K562 (cell line): Measurements from ENCODE around the gene CMTR1. TPM values are rescaled to one million over a fixed set of nuclear protein-coding genes. Genes with fewer than 3 reads are reported as not detected.

Experiments used
- ARID3B ChIP-seq: fragments of 250-450 bp; sonication (Bioruptor Pico); IDR thresholded peaks from 2 replicates; pipeline ENCODE4 v1.4.0; 2020; ENCODE audit warnings: borderline replicate concordance
- BHLHE40 ChIP-seq: IDR thresholded peaks from 2 replicates; pipeline ENCODE4 v1.6.1; 2011; ENCODE audit warnings: low read length, improper control_type of control experiment
- CBFA2T3 ChIP-seq: fragments of 450-650 bp; IDR thresholded peaks from 2 replicates; pipeline ENCODE4 v1.6.1; 2017
- CCNT2 ChIP-seq: IDR thresholded peaks from 2 replicates; pipeline ENCODE4 v1.6.1; 2011; ENCODE audit warnings: borderline replicate concordance, low read depth, mild to moderate bottlenecking, moderate library complexity, mixed read lengths, low read length; ENCODE audit not compliant: insufficient read length; ENCODE audit errors: extremely low read depth
- CREBBP ChIP-seq: IDR thresholded peaks from one replicate; pipeline ENCODE4 v1.6.1; 2012; ENCODE audit warnings: low read depth, mild to moderate bottlenecking, control low read depth, inconsistent platforms, low read length
- HLTF ChIP-seq: fragments of 450-650 bp; IDR thresholded peaks from 2 replicates; pipeline ENCODE4 v1.6.1; 2016
- HNRNPK ChIP-seq: fragments of 200-400 bp; formaldehyde crosslinking; IDR thresholded peaks from one replicate; pipeline ENCODE4 v1.6.1; 2018; ENCODE audit warnings: mild to moderate bottlenecking, low read depth, low read length; ENCODE audit not compliant: poor library complexity, severe bottlenecking
- HNRNPL ChIP-seq: fragments of 200-400 bp; formaldehyde crosslinking; IDR thresholded peaks from 2 replicates; pipeline ENCODE4 v1.6.1; 2017; ENCODE audit warnings: low read depth, mild to moderate bottlenecking, low read length
- NCOA1 ChIP-seq: fragments of 450-650 bp; IDR thresholded peaks from 2 replicates; pipeline ENCODE4 v1.6.1; 2016; ENCODE audit warnings: low read depth
- PBX2 ChIP-seq, 2 experiments: IDR thresholded peaks in 1 of 2; conservative IDR thresholded peaks in 1 of 2; 2 replicates each; pipeline ENCODE4 v1.6.1; 2016; ENCODE audit warnings: low read depth in 2 of 2, mild to moderate bottlenecking in 1 of 2, missing compliant biosample characterization in 1 of 2, missing genetic modification characterization in 1 of 2, moderate library complexity in 1 of 2
- POLR3A ChIP-seq: IDR thresholded peaks from 2 replicates; pipeline ENCODE4 v1.6.1; 2011; ENCODE audit warnings: borderline replicate concordance, mild to moderate bottlenecking, moderate library complexity; ENCODE audit not compliant: insufficient read length, insufficient read depth; ENCODE audit errors: extremely low read depth
- TRIM24 ChIP-seq, 2 experiments: fragments of 450-650 bp; IDR thresholded peaks; 2 replicates each; pipeline ENCODE4 v1.6.1; 2016
- ZFP91 ChIP-seq: sonication (generic); formaldehyde crosslinking; IDR thresholded peaks from 2 replicates; pipeline ENCODE4 v1.8.0; 2022; ENCODE audit warnings: mild to moderate bottlenecking, missing genetic modification reagents
- ZMIZ1 ChIP-seq, 2 experiments: fragments of 150-350 bp in 1 of 2; IDR thresholded peaks; 2 replicates each; pipeline ENCODE4 v1.6.1; 2012 to 2016; ENCODE audit warnings: low read depth in 2 of 2, low read length in 2 of 2, mild to moderate bottlenecking in 1 of 2, moderate library complexity in 1 of 2
- ZNF445 ChIP-seq: fragments of 250-450 bp; sonication (Bioruptor Pico); IDR thresholded peaks from 2 replicates; pipeline ENCODE4 v1.4.0; 2020; ENCODE audit warnings: low read depth, mild to moderate bottlenecking, moderate library complexity
- ZNF668 ChIP-seq: fragments of 250-450 bp; sonication (Bioruptor Pico); IDR thresholded peaks from 2 replicates; pipeline ENCODE4 v1.8.0; 2022; ENCODE audit warnings: mild to moderate bottlenecking, inconsistent platforms
- ZNF785 ChIP-seq: fragments of 250-450 bp; sonication (Bioruptor Pico); IDR thresholded peaks from 2 replicates; pipeline ENCODE4 v1.4.0; 2020; ENCODE audit warnings: mild to moderate bottlenecking
- polyA plus RNA-seq, 8 experiments: library from polyadenylated mRNA; depleted of rRNA in 4 of 8; stranded (reverse) in 5 of 8; unstranded in 3 of 8; fragments of >200 nt; fragmentation: Nextera tagmentation in 2 of 8; fragmentation: Illumina TruSeq in 1 of 8; extraction: Ambion mirVana in 2 of 8; extraction: Trizol in 1 of 8; gene quantifications; 2 replicates each; pipeline versions ENCODE4 v1.2.1 to v1.2.3, GENCODE V29; 2011 to 2014; ENCODE audit warnings: inconsistent platforms in 1 of 8, missing spikeins in 1 of 8
- total RNA-seq, 7 experiments: library from RNA; depleted of rRNA in 6 of 7; stranded (reverse); fragments of >200 nt in 6 of 7; fragmentation: Illumina TruSeq in 2 of 7; extraction: Trizol in 2 of 7; gene quantifications; 2 replicates each; pipeline versions ENCODE4 v1.2.1 to v1.2.3, GENCODE V29; 2011 to 2021; ENCODE audit warnings: low replicate concordance in 1 of 7

Gene CMTR1
- total and polyA plus RNA-seq, 9 of the 15 experiments (the other 6 are each of a cell fraction or from before 2014, with no cell fraction given) = 2.9 to 63.5 (median 49.5) TPM

GRCh38 chr6:37459981-37460800 is 27.2 kb downstream of the CMTR1 start (continued):
- no peak for TF ChIP-seq ZNF785
- TF ChIP-seq ZNF668 (CRISPR knock-in tag) = peak; percentile 87; the same call in 1 of the 2 replicates
- TF ChIP-seq ARID3B (CRISPR knock-in tag) = no peak
- no peak for TF ChIP-seq HNRNPK
- TF ChIP-seq NCOA1 = peak; percentile 79; the same call in 1 of the 2 replicates
- peak; percentile 52; the same call in 1 of the 2 replicates for TF ChIP-seq BHLHE40
- no peak for TF ChIP-seq ZFP91
- peak; percentile 78 for TF ChIP-seq CCNT2
- TF ChIP-seq TRIM24 (IDR thresholded peaks at IDR 0.05) = peak; percentile 96
- no peak for TF ChIP-seq HNRNPL
- TF ChIP-seq PBX2 (CRISPR knock-in tag; IDR thresholded peaks at IDR 0.05; ENCODE audit: low read depth) = no peak
- TF ChIP-seq PBX2 (tag; conservative IDR thresholded peaks at IDR 0.05; ENCODE audit: low read depth) = 0 out of 2 replicates have a peak, but pooled peaks have one; percentile 31
- TF ChIP-seq CREBBP = no peak
- peak in 1 of 2 experiments; percentile 95; a peak in 2 of 4 replicates for TF ChIP-seq ZMIZ1 (IDR thresholded peaks at IDR 0.05; ENCODE audit: low read depth in 2 of 2, low read length in 2 of 2)
- TF ChIP-seq POLR3A = no peak
- 0 out of 2 replicates have a peak, but pooled peaks have one; percentile 63 for TF ChIP-seq HLTF
- peak; percentile 99 for TF ChIP-seq CBFA2T3
- TF ChIP-seq ZNF445 (CRISPR knock-in tag) = no peak
